Right kidney (tissue), 1 donor: ENCODE data around the gene CEP250.
"Not testable (repeated sequence)": the region's sequence is repeated elsewhere in the genome, so short reads cannot be mapped to it uniquely, and the experiment has no call there.

Experiments
- DNase-seq: peaks from one replicate; pipeline ENCODE4 v3.0.0-alpha.2; 2016

The CEP250 gene

GRCh38 chr20:35525639-35526038 lies 70.2 kb downstream of the CEP250 start:
- DNase-seq: no peak

- no peak for DNase-seq
Measured at GRCh38 chr20:35527122-35527769, 71.8 kb downstream of the CEP250 start.

GRCh38 chr20:35529552-35529951 lies 74.2 kb downstream of the CEP250 start, which contains the start of gene C20orf173:
Gene C20orf173 (minus strand): TSS chr20:35529652. CDS start chr20:35529373, 279 bp downstream.
- no peak for DNase-seq

GRCh38 chr20:35539756-35540212 lies 84.4 kb downstream of the CEP250 start:
- DNase-seq: peak; percentile 50

GRCh38 chr20:35541118-35541782 lies 85.9 kb downstream of the CEP250 start:
- no peak for DNase-seq

GRCh38 chr20:35541783-35542662 lies 86.6 kb downstream of the CEP250 start, which contains the start of gene ERGIC3:
Gene ERGIC3 (plus strand): TSS chr20:35542078. CDS start chr20:35542098, 20 bp downstream.
- DNase-seq: peak; percentile 85

GRCh38 chr20:35542990-35543389 lies 87.6 kb downstream of the CEP250 start:
- no peak for DNase-seq

- DNase-seq: no peak
Measured at GRCh38 chr20:35544436-35544835, 89.0 kb downstream of the CEP250 start.

- not testable (repeated sequence) for DNase-seq
Measured at GRCh38 chr20:35544941-35545340, 89.5 kb downstream of the CEP250 start.

- no peak for DNase-seq
Measured at GRCh38 chr20:35546127-35546526, 90.7 kb downstream of the CEP250 start.

- DNase-seq: no peak
Measured at GRCh38 chr20:35547329-35547728, 91.9 kb downstream of the CEP250 start.

- DNase-seq: no peak
Measured at GRCh38 chr20:35551503-35551902, 96.1 kb downstream of the CEP250 start.

GRCh38 chr20:35552914-35553313 lies 97.5 kb downstream of the CEP250 start:
- DNase-seq: no peak

- not testable (repeated sequence) for DNase-seq
Measured at GRCh38 chr20:35555461-35555860, 100.1 kb downstream of the CEP250 start.

- no peak for DNase-seq
Measured at GRCh38 chr20:35555951-35556645, 100.7 kb downstream of the CEP250 start.

GRCh38 chr20:35556871-35557270 lies 101.5 kb downstream of the CEP250 start:
- no peak for DNase-seq

GRCh38 chr20:35558451-35558850 lies 103.1 kb downstream of the CEP250 start:
- no peak for DNase-seq

- no peak for DNase-seq
Measured at GRCh38 chr20:35559042-35559693, 103.8 kb downstream of the CEP250 start.

- DNase-seq: peak; percentile 22
Measured at GRCh38 chr20:35560105-35560511, 104.7 kb downstream of the CEP250 start.

GRCh38 chr20:35560541-35560940 lies 105.1 kb downstream of the CEP250 start:
- no peak for DNase-seq

GRCh38 chr20:35561268-35561667 lies 105.9 kb downstream of the CEP250 start:
- DNase-seq: no peak

GRCh38 chr20:35561671-35562070 lies 106.3 kb downstream of the CEP250 start:
- no peak for DNase-seq
